Loucy (cell line): ENCODE measurements around the gene SEMA3A.
"Not testable (repeated sequence)": the region's sequence is repeated elsewhere in the genome, so short reads cannot be mapped to it uniquely, and the experiment has no call there.

ENCODE experiments used
- H2AFZ ChIP-seq: fragments of 200-600 bp; sonication (generic); 2 replicates; pipeline ENCODE4 v1.6.0; 2016; ENCODE audit warnings: antibody characterized with exemption, mild to moderate bottlenecking, low read length, moderate library complexity
- H3F3A ChIP-seq: fragments of 200-600 bp; 2 replicates; pipeline ENCODE4 v1.6.0; 2016; ENCODE audit warnings: antibody characterized with exemption, low read depth, mild to moderate bottlenecking
- H3K27me3 ChIP-seq: fragments of 200-600 bp; sonication (generic); 2 replicates; pipeline ENCODE4 v1.6.1; 2014; ENCODE audit warnings: low read length, mild to moderate bottlenecking; ENCODE audit not compliant: insufficient read depth, poor library complexity, severe bottlenecking
- H3K36me3 ChIP-seq: fragments of 200-600 bp; sonication (generic); 2 replicates; pipeline ENCODE4 v1.6.1; 2016; ENCODE audit warnings: low read length; ENCODE audit not compliant: insufficient read depth
- H3K4me1 ChIP-seq: fragments of 200-600 bp; sonication (generic); 2 replicates; pipeline ENCODE4 v1.5.1; 2014; ENCODE audit warnings: low read length, mild to moderate bottlenecking; ENCODE audit not compliant: insufficient read depth, poor library complexity, severe bottlenecking
- H3K4me2 ChIP-seq: fragments of 200-600 bp; sonication (generic); 2 replicates; pipeline ENCODE4 v1.6.0; 2014; ENCODE audit warnings: antibody characterized with exemption, low read length, low read depth, mild to moderate bottlenecking; ENCODE audit not compliant: poor library complexity, severe bottlenecking
- H3K4me3 ChIP-seq: fragments of 200-600 bp; sonication (generic); 2 replicates; pipeline ENCODE4 v1.5.1; 2014; ENCODE audit warnings: low read length, mild to moderate bottlenecking, mixed read lengths; ENCODE audit not compliant: poor library complexity, severe bottlenecking
- H3K79me2 ChIP-seq: fragments of 200-600 bp; sonication (generic); 2 replicates; pipeline ENCODE4 v1.6.1; 2014; ENCODE audit warnings: low read length; ENCODE audit not compliant: insufficient read depth
- H3K9ac ChIP-seq: fragments of 200-600 bp; sonication (generic); 2 replicates; pipeline ENCODE4 v1.6.0; 2014; ENCODE audit warnings: mild to moderate bottlenecking, low read depth, low read length, moderate library complexity; ENCODE audit not compliant: poor library complexity, severe bottlenecking
- H3K9me2 ChIP-seq: fragments of 200-600 bp; sonication (generic); replicated peaks from 2 replicates; pipeline ENCODE4 v1.6.1; 2016; ENCODE audit warnings: low read depth, low read length, mixed read lengths
- H3K9me3 ChIP-seq: fragments of 200-600 bp; sonication (generic); 2 replicates; pipeline ENCODE4 v1.6.1; 2014; ENCODE audit warnings: mild to moderate bottlenecking, antibody characterized with exemption, low read length, low read depth; ENCODE audit not compliant: insufficient read depth
- H4K20me1 ChIP-seq: fragments of 200-600 bp; sonication (generic); 2 replicates; pipeline ENCODE4 v1.6.0; 2014; ENCODE audit warnings: antibody characterized with exemption, low read length, mild to moderate bottlenecking; ENCODE audit not compliant: insufficient read depth, poor library complexity, severe bottlenecking
- CTCF ChIP-seq: fragments of 200-600 bp; sonication (generic); conservative IDR thresholded peaks from 2 replicates; pipeline ENCODE4 v1.5.1; 2014; ENCODE audit warnings: mild to moderate bottlenecking, antibody characterized with exemption, low read length
- EZH2phosphoT487 ChIP-seq: fragments of 200-600 bp; IDR thresholded peaks from 2 replicates; pipeline ENCODE4 v1.6.1; 2018; ENCODE audit warnings: antibody characterized with exemption, mild to moderate bottlenecking, moderate library complexity, borderline replicate concordance

The SEMA3A gene

GRCh38 chr7:84055904-84056605 lies 138.5 kb downstream of the SEMA3A start:
- no peaks in the 10 kb centered on the region for H3K36me3 ChIP-seq
- H3K9me2 ChIP-seq: no peaks in the 10 kb centered on the region
- no peak overlapping the region for H2AFZ ChIP-seq
- no peaks in the 10 kb centered on the region for H3K9me3 ChIP-seq
- TF ChIP-seq CTCF: no peak
- H4K20me1 ChIP-seq: no peaks in the 10 kb centered on the region
- no peaks in the 10 kb centered on the region for H3K27me3 ChIP-seq
- H3K79me2 ChIP-seq: no peaks in the 10 kb centered on the region
- no peak overlapping the region for H3K4me2 ChIP-seq
- no peak overlapping the region for H3K4me3 ChIP-seq
- peaks cover 11% of the 10 kb centered on the region for H3K4me1 ChIP-seq
- H3K9ac ChIP-seq: no peak overlapping the region
- H3F3A ChIP-seq: no peaks in the 10 kb centered on the region

- H3K4me3 ChIP-seq, H4K20me1 ChIP-seq, H3K9ac ChIP-seq: not testable (repeated sequence)
These were observed 139.4 kb downstream of the SEMA3A start for GRCh38 chr7:84055199-84055598.

GRCh38 chr7:84049071-84049836 lies 145.3 kb downstream of the SEMA3A start:
- Histone ChIP-seq H4K20me1 (no peaks in the 10 kb centered on the region), H2AFZ (no peak overlapping the region), H3K79me2 (no peaks in the 10 kb centered on the region), H3K9ac (no peak overlapping the region), H3K4me1 (no peaks in the 10 kb centered on the region), H3K36me3 (no peaks in the 10 kb centered on the region), H3F3A (no peaks in the 10 kb centered on the region), H3K9me3 (no peaks in the 10 kb centered on the region), H3K9me2 (no peaks in the 10 kb centered on the region), H3K4me2 (no peak overlapping the region), H3K4me3 (no peak overlapping the region), H3K27me3 (no peaks in the 10 kb centered on the region)
- TF ChIP-seq EZH2phosphoT487 (no peak), CTCF (no peak)

More at GRCh38 chr7:84055199-84055598, 139.4 kb downstream of the SEMA3A start:
- not testable (repeated sequence) for H3K36me3 ChIP-seq, H2AFZ ChIP-seq, H3K9me3 ChIP-seq, H3K4me2 ChIP-seq, H3K79me2 ChIP-seq, H3F3A ChIP-seq, H3K9me2 ChIP-seq, H3K27me3 ChIP-seq, H3K4me1 ChIP-seq

- Histone ChIP-seq H3K9me3 (no peaks in the 10 kb centered on the region), H3K4me1 (no peaks in the 10 kb centered on the region), H3K4me2 (no peak overlapping the region), H2AFZ (no peak overlapping the region), H3F3A (no peaks in the 10 kb centered on the region), H3K4me3 (no peak overlapping the region), H3K9ac (no peak overlapping the region), H3K27me3 (no peaks in the 10 kb centered on the region), H3K79me2 (no peaks in the 10 kb centered on the region), H4K20me1 (no peaks in the 10 kb centered on the region), H3K9me2 (no peaks in the 10 kb centered on the region), H3K36me3 (no peaks in the 10 kb centered on the region)
- TF ChIP-seq CTCF: no peak
- TF ChIP-seq EZH2phosphoT487: no peak
These were observed 147.5 kb downstream of the SEMA3A start for GRCh38 chr7:84047085-84047484.
